Measurements from ENCODE around the gene MPP1.

DNA sequence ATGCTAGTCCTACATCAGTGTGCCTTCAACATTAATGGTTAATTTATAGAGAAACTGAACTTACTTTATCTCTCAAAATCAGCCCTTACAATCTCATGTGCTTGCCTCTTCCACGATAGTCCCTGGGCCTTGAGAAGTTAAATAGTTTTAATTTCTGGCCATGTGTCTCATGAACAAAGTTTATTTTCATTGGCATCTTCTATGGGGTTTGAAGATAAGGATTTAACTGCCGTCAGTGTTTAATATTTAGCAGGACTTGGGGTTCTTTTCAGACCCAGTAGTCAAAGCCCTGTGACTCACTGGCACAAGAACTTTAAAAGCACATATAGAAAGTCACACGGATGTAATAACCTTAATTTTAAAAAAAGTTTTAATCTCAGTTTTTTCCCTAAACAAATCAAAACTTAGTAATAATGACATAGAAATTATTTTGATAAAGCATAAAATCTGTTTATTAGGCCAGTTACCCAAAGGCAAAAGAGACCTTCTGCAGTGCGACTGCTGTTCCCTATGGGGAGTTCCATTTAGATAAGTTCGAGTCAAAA is 10.1 kb upstream of the MPP1 start:
- TF ChIP-seq, protein P1, sequence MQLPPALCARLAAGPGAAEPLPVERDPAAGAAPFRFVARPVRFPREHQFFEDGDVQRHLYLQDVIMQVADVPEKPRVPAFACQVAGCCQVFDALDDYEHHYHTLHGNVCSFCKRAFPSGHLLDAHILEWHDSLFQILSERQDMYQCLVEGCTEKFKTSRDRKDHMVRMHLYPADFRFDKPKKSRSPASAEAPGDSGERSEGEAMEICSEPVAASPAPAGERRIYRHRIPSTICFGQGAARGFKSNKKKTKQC (CRISPR knock-in tag; IDR thresholded peaks at IDR 0.05), result no peak
- no peak for TF ChIP-seq NFIC (IDR thresholded peaks at IDR 0.05)
- TF ChIP-seq XRCC4 (IDR thresholded peaks at IDR 0.05; ENCODE audit: extremely low read depth, insufficient read depth, insufficient read length), result no peak
- no peak for TF ChIP-seq CHD2 (IDR thresholded peaks at IDR 0.05; ENCODE audit: low read depth, low read length)
- TF ChIP-seq, protein P2, sequence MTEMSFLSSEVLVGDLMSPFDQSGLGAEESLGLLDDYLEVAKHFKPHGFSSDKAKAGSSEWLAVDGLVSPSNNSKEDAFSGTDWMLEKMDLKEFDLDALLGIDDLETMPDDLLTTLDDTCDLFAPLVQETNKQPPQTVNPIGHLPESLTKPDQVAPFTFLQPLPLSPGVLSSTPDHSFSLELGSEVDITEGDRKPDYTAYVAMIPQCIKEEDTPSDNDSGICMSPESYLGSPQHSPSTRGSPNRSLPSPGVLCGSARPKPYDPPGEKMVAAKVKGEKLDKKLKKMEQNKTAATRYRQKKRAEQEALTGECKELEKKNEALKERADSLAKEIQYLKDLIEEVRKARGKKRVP (CRISPR knock-in tag; IDR thresholded peaks at IDR 0.05), result no peak
- TF ChIP-seq, protein P3, sequence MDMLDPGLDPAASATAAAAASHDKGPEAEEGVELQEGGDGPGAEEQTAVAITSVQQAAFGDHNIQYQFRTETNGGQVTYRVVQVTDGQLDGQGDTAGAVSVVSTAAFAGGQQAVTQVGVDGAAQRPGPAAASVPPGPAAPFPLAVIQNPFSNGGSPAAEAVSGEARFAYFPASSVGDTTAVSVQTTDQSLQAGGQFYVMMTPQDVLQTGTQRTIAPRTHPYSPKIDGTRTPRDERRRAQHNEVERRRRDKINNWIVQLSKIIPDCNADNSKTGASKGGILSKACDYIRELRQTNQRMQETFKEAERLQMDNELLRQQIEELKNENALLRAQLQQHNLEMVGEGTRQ (CRISPR knock-in tag; IDR thresholded peaks at IDR 0.05), result no peak
- no peak for TF ChIP-seq CREM (IDR thresholded peaks at IDR 0.05; ENCODE audit: low read depth)
- TF ChIP-seq JUND (IDR thresholded peaks at IDR 0.05; ENCODE audit: borderline replicate concordance, low read depth, low read length), result no peak
- no peak for TF ChIP-seq JUND (tag; IDR thresholded peaks at IDR 0.05; ENCODE audit: borderline replicate concordance, low read depth, low read length)
- no peak for TF ChIP-seq FOXA3 (CRISPR knock-in tag; conservative IDR thresholded peaks at IDR 0.05 in 1 of 2, IDR thresholded peaks at IDR 0.05 in 1 of 2)
- no peak for TF ChIP-seq SMARCB1 (IDR thresholded peaks at IDR 0.05; ENCODE audit: insufficient read length, low read depth)
